Measurements from ENCODE around the gene CCDC117.
"Not testable (repeated sequence)": the region's sequence is repeated elsewhere in the genome, so short reads cannot be mapped to it uniquely, and the experiment has no call there.

The CCDC117 gene

DNA sequence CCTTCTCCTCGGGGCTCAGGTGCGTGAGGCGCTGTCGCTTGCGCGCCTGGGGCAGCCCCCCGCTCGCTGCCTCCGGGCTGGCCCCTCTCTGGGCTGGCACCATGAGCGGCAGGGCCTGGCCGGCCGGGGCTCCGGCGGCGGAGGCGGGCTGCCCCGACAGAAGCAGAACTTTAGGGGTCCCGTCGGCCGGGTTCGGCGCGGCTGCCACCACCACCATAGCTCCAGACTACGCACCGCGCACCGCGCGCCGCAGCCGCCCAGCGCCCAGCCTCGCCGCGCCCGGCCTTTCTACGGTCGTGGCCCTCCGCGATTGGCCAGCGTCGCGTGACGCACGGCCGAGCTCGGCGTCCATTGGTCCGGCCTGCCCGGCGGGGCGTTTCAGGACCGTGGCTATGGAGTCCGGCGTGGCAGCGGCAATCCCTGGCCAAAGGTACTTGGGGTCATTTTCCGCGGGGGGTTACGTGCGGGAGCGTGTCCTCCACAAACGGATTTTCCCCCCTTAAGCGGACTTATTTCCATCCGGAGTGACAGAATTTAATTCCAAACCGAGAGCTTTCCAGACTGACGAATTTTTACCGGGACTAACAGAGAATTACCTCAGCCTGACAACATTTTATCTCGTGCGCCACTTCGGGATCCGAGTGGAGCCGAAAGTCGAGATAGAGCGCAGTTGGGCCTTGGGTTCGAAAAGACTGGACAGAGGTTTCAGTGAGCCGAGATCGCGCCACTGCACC, 28.0 kb downstream of the CCDC117 start, which contains the start of gene XBP1:
XBP1 (minus strand) TSS at position 262 of the 734 bp plus-strand sequence.
- peak; percentile 76 to 78 for DNase-seq (ENCODE audit: low read depth in 1 of 2, low spot score in 1 of 2)

DNA sequence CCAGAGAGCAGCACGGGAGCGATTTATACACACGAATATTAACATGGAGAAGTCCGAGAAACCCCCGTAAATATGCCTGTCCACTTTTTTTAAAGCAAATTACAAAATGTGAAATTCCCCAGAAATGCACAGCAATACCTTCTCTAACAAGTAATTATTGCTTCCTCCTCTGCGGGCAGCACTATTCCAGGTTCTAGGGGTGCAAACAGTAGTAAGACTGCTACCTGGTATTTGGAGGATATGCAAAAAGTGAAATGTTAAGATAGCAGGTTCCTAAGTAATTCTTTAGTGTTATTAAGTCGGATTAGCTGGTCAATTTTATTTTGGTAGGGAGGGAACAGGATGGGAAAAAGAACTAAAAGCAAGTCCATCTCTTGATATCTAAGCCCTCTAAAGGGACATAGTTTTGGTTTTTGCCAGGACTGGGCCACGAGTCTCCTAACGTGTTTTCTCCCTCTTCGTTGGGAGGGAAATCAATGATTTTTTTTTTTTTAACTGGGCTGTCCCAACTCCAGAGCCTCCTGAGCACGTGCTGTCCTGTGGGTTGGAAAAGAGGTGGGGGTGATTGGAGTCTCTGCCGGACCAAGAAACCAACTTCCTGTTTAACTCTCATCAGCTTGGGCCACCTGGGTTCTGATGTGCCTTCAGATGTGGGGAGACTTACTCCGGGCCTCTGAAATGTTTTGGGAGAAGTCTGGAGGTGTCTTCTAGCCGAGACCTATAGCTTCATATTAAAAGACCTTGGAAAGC, 29.5 kb downstream of the CCDC117 start:
- no peak for DNase-seq (ENCODE audit: low read depth in 1 of 2, low spot score in 1 of 2)

- DNase-seq (ENCODE audit: low read depth in 1 of 2, low spot score in 1 of 2): no peak
Observed at GRCh38 chr22:28802595-28803123, 30.2 kb downstream of the CCDC117 start.

DNA sequence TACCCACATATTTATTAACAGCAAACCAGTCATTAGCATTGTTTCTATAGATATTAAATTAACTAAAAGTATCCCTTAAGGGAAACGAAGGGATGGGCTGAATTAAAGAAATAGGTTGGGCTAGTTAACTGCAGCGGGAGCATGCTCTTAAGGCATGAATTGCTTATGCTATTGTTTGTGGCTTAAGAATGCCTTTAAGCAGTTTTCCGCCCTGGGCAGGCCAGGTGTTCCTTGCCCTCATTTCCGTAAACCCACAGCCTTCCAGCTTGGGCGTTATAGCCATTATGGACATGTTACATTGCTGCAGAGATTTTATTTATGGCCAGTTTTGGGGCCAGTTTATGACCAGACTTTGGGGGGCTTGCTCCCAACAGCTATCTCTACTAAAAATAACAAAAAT, 32.9 kb downstream of the CCDC117 start:
- not testable (repeated sequence) for DNase-seq (ENCODE audit: low read depth in 1 of 2, low spot score in 1 of 2)

- no peak for DNase-seq (ENCODE audit: low read depth in 1 of 2, low spot score in 1 of 2)
Observed at GRCh38 chr22:28808716-28809355, 36.3 kb downstream of the CCDC117 start.

DNA sequence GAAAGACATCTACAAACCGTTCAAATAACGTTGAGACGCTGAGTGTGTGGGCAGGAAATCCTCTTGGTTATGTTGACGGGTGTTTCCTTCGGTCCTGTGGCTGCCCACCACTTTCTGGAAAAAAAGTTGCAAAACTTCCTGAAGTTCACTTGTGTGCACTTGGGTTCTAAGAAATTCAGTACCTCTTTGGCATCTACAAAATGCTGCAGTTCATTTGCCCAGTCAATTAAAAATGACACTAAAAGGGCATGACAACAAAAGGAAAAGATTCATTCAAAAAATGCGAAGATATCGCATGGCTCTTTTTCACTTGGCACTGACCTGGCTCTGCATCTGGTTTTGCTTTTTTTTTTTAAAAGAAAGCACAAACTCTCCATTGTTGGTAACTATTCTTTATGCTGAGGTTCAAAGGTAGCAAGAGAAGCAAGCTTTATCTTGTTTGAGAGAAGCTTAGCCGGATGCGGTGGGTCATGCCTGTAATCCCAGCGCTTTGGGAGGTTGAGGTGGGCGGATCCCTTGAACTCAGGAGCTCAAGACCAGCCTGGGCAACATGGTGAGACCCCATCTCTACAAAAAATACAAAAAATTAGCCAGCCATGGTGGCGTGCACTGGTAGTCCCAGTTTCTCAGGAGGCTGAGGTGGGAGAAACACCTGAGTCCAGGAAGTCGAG, 38.5 kb downstream of the CCDC117 start:
- no peak for DNase-seq (ENCODE audit: low read depth in 1 of 2, low spot score in 1 of 2)

DNA sequence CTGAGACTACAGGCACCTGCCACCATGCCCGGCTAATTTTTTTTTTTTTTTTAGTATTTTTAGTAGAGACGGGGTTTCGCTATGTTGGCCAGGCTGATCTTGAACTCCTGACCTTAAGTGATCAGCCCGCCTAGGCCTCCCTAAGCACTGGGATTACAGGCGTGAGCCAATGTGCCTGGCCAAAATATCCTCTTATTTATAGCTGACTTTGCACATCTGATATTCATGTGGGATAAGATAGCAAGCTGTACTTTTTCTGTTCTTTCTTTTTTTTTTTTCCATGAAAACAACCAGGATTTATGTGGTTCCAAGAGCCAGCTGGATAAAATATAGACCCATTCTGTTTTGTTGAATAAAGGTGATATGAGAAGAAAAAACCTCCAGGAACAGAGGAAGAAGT, 40.0 kb downstream of the CCDC117 start:
- DNase-seq (ENCODE audit: low read depth in 1 of 2, low spot score in 1 of 2): no peak

DNA sequence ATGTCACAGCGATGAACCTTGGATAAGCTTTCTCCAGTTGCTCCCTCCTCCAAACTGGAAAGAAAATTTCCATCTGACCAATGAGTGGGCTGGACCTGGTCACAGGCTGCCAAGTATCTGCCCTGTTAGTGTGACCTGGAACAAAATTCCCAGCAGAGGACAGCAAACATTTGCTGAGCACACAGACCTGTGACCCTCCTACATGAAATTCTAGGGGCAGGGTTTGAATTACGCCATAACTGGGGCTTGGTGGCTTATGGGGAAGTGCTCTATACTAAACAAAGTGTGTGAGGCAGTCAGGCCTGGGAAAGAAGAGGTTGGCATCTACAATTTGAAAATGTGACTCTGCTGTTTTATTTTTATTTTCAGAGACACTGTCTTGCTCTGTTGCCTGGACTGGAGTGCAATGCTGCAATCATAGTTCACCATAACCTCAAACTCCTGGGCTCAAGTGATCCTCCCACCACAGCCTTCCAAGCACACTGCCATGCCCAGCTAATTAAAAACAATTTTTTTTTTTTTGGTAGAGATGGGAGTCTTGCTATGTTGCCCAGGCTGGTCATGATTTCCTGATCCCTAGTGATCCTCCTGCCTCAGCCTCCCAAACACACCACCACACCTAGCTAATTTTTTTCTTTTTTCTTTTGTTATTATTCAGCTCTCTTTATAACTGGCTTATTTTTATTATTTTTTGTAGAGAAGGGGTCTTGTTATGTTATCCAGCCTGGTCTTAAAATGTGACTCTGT, 41.5 kb downstream of the CCDC117 start:
- DNase-seq (ENCODE audit: low read depth in 1 of 2, low spot score in 1 of 2): no peak

DNA sequence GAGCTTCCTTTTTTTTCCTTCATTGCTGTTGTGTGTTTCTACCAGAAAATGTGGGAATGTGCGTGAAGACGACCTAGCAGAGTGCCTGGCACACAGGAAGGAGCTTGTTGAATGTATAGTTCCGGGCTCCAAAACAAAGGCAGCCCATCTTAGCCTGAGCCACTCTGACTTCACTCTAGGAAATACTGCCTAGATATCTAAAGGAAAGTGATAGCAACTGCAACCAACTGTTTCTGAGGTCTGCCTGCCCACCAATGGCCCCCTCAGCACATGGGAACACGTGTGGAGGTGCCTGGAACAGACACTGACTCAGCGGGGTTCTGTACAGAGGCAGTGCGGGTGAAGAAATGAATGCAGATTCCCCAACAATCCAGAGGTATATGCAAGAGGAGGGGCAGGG, 42.6 kb downstream of the CCDC117 start:
- no peak for DNase-seq (ENCODE audit: low read depth in 1 of 2, low spot score in 1 of 2)

DNA sequence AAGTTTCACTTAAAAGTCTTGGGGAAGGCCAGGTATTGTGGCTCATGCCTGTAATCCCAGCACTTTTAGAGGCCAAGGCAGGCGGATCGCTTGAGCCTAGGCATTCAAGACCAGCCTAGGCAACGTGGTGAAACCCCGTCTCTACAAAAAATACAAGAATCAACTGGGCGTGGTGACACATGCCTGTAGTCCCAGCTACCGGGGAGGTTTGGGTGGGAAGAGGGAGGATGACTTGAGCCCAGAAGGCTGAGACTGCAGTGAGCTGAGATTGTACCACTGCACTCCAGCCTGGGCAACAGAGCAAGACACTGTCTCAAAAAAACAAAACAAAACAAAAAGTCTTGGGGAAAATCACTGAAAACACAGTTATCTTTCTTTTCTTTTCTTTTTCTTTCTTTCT, 43.2 kb downstream of the CCDC117 start:
- no peak for DNase-seq (ENCODE audit: low read depth in 1 of 2, low spot score in 1 of 2)

- no peak for DNase-seq (ENCODE audit: low read depth in 1 of 2, low spot score in 1 of 2)
Observed at GRCh38 chr22:28817064-28817463, 44.6 kb downstream of the CCDC117 start.

- DNase-seq (ENCODE audit: low read depth in 1 of 2, low spot score in 1 of 2): no peak
Observed at GRCh38 chr22:28817919-28818859, 45.7 kb downstream of the CCDC117 start.

DNA sequence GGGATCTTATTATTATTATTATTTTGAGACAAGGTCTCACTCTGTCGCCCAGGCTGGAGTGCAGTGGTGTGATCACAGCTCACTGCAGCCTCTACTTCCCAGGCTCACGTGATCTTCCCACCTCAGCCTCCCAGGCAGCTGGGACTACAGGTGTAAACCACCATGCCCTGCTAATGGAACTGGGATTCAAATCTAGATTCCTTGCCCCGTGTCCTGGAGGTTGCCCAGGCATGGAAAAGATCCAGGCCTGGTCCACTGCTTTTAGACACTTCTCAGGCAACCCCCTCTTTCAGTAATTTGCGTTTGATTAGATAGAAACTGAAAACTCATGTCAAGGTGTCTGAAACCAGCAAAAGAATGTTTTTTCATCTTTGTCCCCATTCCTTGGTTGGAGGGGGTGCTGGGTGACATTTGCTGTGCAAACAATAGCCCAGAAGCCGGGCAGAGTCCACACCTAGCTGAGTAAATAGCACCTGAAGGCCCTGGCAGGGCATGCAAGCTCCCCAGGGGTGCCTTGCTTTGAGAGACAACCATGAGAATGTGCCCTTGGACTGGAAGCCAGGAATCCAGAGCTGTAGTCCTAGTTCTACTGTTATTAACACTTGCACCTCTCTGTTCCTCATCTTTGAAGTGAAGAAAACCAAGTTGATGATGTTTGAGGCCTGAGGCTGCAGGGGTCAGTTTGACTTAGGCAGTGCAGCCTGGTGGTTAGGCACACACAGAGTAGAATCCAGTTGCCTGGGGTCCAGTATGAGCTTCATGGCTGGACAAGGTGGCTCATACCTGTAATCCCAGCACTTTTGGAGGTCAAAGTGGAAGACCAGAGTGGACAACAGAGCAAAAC, 47.0 kb downstream of the CCDC117 start:
- DNase-seq (ENCODE audit: low read depth in 1 of 2, low spot score in 1 of 2): no peak

- DNase-seq (ENCODE audit: low read depth in 1 of 2, low spot score in 1 of 2): no peak
Observed at GRCh38 chr22:28820885-28821284, 48.4 kb downstream of the CCDC117 start.

DNA sequence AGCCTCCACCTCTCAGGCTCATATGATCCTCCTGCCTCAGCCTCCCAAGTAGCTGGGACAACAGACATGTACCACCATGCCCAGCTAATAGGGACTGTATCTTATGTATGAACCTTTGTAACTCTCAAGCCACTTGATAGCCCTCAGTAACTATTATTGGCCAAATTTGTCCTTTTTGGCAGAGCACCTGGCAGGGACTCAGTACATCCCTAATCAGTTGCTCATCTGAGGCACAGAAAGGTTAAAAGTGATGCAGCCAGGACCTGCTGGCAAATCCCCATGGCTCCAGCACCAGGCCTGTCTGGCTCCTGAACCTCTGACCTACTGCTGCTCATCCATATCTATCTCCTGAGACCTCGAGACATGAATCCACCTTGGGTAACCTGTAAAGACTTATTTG, 49.0 kb downstream of the CCDC117 start:
- no peak for DNase-seq (ENCODE audit: low read depth in 1 of 2, low spot score in 1 of 2)

DNA sequence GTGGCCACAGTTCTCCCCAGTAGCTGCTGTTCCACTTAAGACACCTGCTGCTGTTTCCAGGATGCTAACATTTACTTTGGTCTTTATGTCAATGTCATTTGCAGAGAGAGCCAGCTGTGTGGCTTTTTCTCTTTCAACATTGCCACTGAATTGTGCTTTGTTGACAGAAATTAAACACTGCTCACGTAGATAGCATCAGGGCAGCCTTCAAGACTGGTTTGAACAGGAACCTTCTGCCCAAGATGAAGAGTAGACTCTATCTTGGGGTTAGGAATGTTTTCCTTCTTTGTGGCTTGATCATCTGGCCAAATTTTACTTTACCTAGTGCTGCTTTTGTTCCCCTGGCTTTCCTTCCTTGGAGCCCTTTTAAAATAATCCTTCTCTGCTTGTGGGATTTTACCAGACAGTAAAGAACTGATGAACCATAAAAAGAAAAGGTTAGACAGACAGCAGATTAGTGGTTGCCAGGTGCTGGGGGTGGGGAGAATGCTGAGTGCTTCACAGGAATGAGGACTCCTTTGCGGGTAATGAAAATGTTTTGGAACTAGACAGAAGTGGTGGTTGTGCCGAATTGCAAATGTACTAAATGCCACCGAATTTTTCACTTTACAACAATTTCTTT, 50.5 kb downstream of the CCDC117 start:
- DNase-seq (ENCODE audit: low read depth in 1 of 2, low spot score in 1 of 2): no peak

DNA sequence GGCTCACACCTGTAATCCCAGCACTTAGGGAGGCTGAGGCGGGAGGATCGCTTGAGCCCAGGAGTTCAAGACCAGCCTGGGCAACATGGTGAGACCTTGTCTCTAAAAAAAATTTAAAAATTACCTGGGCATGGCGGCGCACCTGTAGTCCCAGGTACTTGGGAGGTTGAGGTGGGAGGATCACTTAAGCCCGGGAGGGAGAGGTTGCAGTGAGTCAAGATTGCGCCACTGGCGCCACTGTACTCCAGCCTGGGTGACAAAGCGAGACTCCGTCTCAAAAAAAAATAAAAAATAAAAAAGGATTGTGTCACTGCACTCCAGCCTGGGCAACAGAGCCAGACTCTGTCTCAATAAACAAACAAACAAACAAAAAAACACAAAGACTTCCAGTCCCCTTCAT, 52.0 kb downstream of the CCDC117 start:
- not testable (repeated sequence) for DNase-seq (ENCODE audit: low read depth in 1 of 2, low spot score in 1 of 2)

DNA sequence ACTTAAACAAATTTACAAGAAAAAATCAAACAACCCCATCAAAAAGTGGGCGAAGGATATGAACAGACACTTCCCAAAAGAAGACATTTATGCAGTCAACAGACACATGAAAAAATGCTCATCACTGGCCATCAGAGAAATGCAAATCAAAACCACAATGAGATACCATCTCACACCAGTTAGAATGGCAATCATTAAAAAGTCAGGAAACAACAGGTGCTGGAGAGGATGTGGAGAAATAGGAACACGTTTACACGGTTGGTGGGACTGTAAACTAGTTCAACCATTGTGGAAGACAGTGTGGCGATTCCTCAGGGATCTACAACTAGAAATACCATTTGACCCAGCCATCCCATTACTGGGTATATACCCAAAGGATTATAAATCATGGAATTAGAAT, 53.9 kb downstream of the CCDC117 start:
- DNase-seq (ENCODE audit: low read depth in 1 of 2, low spot score in 1 of 2): not testable (repeated sequence)
